ENCODE data around the gene DOCK1.

Gene DOCK1

DNA sequence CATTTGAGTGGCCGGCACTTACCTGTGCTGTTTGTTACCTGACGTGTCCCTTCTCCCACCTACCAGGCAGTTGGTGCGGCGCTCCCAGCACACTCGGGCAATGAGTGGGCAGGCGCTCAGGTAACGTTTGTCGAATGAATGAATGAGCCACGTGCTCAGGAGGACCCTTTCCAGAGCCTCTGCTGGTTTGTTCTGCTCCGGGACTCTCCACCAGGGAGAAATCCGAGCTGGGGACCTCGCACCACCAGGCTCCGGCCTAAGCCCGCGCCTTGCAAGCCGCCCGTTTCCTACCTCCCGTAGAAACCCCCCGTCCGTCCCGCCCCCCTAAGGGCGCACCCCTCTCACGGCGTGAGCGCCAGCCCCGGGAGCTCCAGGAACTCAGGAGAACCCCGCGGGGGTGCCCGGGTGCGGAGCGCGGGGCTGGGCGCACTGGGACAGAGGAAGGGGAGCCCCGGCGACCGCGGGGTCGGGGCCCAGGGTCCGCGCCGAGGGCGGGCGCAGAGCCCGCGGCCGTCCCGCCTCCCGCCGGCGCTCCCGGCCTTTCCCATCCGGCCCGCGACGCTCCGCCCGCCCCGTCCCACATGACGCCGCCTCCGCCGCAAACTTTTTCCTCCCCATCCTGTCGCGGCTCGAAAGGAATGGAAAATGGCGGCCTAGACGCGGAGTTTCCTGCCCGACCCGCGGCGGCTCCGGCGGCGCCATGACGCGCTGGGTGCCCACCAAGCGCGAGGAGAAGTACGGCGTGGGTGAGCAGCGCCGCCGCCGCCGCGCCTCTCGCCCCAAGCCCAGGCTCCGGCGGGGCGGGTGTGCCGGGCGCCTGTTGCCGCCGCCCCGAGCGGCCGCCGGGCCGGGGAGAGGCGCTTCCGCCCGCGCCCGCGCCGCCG lies at the start of gene DOCK1:
Gene DOCK1, plus strand, starts transcription at position 611 of the 884 bp plus-strand sequence. Its CDS starts 90 bp downstream, at position 701.
- TF ChIP-seq, protein P1, sequence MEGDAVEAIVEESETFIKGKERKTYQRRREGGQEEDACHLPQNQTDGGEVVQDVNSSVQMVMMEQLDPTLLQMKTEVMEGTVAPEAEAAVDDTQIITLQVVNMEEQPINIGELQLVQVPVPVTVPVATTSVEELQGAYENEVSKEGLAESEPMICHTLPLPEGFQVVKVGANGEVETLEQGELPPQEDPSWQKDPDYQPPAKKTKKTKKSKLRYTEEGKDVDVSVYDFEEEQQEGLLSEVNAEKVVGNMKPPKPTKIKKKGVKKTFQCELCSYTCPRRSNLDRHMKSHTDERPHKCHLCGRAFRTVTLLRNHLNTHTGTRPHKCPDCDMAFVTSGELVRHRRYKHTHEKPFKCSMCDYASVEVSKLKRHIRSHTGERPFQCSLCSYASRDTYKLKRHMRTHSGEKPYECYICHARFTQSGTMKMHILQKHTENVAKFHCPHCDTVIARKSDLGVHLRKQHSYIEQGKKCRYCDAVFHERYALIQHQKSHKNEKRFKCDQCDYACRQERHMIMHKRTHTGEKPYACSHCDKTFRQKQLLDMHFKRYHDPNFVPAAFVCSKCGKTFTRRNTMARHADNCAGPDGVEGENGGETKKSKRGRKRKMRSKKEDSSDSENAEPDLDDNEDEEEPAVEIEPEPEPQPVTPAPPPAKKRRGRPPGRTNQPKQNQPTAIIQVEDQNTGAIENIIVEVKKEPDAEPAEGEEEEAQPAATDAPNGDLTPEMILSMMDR (IDR thresholded peaks at IDR 0.05; ENCODE audit: low read depth, low read length, missing control alignments) = no peak
- DNase-seq (ENCODE audit: low read depth) = no peak
- no peak within 1 kb of the TSS for H3K4me3 ChIP-seq (ENCODE audit: low read depth, low read length)

DNA sequence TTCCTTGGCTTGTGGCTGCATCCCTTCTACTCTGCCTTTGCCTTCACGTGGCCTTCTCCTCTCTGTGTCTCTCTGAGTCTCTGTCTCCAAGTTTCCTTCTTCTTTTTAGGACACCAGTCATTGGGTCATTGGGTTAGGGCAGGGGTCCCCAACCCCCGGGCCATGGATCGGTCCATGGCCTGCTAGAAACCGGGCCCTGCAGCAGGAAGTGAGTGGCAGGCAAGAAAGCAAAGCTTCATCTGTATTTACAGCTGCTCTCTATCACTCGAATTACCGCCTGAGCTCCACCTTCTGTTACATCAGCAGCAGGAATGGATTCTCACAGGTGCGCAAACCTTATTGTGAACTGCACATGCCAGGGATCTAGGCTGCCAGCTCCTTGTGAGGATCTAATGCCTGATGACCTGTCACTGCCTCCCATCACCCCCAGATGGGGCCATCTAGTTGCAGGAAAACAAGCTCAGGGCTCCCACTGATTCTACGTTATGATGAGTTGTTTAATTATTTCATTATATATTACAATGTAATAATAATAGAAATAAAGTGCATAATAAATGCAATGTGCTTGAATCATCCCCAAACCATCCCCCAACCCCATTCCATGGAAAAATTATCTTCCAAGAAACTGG lies 47.9 kb upstream of the DOCK1 start:
- TF ChIP-seq, protein P1 (IDR thresholded peaks at IDR 0.05; ENCODE audit: low read depth, low read length, missing control alignments) = no peak
- no peak for DNase-seq (ENCODE audit: low read depth)
- no peak overlapping the region for H3K4me3 ChIP-seq (ENCODE audit: low read depth, low read length)

DNA sequence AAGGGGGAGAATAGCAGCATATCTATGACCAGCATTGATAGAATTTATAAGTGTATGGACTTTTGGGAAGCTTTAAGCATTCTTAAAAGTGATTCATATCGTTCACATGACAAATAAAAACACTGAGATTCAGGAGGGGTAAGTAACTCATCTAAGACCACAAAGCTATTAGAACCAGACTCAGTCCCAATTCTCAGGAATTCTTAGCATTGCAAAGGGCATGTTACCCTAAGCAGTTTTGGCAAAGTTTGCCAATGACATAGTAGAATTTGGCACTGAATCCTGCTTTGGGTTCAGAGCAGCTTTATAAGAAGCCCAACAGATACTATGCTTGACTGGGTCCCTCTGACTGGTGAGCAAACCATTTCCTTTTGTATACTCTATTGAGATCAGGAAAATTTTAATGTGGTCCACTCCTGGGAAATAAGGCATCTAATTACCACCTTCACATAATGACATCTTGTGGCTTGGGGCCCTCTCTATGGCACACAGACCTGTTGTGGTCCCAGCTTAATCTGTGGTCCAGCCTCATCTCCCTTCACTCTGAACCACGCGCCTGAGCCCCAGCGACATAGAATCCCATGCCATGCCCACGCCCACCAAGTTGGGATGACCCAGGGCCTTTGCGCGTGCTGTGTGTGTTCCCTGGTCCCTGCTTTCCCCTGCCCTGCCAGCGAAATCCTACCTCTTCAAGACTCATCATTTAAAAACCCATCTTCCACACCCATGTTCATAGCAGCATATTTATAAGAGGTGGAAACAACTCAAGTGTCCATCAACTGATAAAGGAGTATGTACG lies 37.5 kb upstream of the DOCK1 start:
- no peak for DNase-seq (ENCODE audit: low read depth)
- TF ChIP-seq, protein P1 (IDR thresholded peaks at IDR 0.05; ENCODE audit: low read depth, low read length, missing control alignments) = no peak
- H3K4me3 ChIP-seq (ENCODE audit: low read depth, low read length) = no peak overlapping the region

DNA sequence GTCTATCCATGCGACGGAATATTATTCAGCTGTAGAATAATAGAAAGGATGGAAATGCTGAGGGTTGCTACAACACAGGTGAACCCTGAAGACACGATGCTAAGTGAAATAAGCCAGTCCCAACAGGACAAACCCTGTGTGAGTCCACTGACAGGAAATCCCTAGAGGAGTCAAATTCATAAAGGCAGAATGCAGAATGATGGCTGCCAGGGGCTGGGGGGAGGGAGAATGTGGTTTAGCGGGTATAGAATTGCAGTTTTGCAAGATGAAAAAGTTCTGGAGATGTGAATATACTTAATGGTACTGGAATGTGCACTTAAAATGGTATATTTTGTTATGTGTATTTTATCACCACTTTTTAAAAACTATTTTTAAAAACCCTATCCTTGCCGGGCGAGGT lies 36.9 kb upstream of the DOCK1 start:
- H3K4me3 ChIP-seq (ENCODE audit: low read depth, low read length) = no peak overlapping the region
- TF ChIP-seq, protein P1 (IDR thresholded peaks at IDR 0.05; ENCODE audit: low read depth, low read length, missing control alignments) = no peak
- no peak for DNase-seq (ENCODE audit: low read depth)

DNA sequence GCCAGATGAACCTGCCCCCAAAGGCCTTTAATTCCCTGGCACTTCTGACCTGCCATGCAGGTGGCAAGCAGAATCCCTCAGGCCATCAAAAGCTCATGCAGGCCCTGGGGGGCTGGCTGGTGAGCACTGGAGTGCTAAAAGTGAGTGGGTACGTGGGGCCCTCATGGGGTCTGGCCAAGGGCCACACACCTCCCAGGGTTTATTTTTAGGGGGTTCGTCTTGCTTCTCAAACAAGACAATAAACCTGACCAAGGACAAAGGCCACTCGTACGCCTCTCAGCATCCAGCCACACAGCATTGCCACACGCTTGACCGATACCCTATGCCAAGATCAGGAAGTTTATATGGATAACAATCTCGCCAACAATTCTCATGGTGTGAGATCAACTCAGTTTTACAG lies 33.1 kb upstream of the DOCK1 start:
- TF ChIP-seq, protein P1 (IDR thresholded peaks at IDR 0.05; ENCODE audit: low read depth, low read length, missing control alignments) = no peak
- no peak for DNase-seq (ENCODE audit: low read depth)
- H3K4me3 ChIP-seq (ENCODE audit: low read depth, low read length) = no peak overlapping the region

DNA sequence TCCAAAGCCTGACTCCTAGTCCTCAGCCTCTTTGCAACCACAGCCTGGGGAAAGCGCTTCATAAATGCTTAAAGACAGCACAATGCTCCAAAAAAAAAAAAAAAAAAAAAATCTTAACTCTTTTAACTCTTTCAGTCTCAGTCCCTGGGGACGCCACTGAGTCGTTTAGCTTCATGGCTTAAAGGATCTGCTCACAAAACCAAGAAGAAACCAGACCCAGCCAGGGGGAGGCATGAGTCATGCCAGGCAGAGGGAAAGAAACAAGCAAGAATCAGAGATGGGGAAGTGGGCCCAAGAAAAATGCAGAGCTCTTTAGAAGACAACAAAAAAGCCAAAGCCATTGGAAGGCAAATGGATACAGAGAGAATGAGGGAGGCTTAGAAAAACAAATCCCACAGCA lies 32.5 kb upstream of the DOCK1 start:
- no peak for DNase-seq (ENCODE audit: low read depth)
- H3K4me3 ChIP-seq (ENCODE audit: low read depth, low read length) = no peak overlapping the region
- TF ChIP-seq, protein P1 (IDR thresholded peaks at IDR 0.05; ENCODE audit: low read depth, low read length, missing control alignments) = no peak
